CD4-positive, alpha-beta T cell (primary cell): ENCODE data around the gene HMCN1. TPM values are rescaled to one million over a fixed set of nuclear protein-coding genes. Genes with fewer than 3 reads are reported as not detected.

Experiments used
- ATAC-seq: fragments of 200-7000 bp; cut with Tn5 transposase; one replicate; pipeline ENCODE4 v1.10.0; 2022; ENCODE audit warnings: mild to moderate bottlenecking; ENCODE audit not compliant: poor library complexity
- CTCF ChIA-PET: fragments of 350-600 bp; sonication (Branson Sonifier 250); formaldehyde crosslinking; loops from one replicate; lab custom pipeline; 2021; ENCODE audit warnings: antibody characterized with exemption, inconsistent platforms; lab: Charles Lee
- POLR2A ChIA-PET: fragments of 350-600 bp; sonication (Branson Sonifier 250); formaldehyde crosslinking; loops from one replicate; lab custom pipeline; 2021; ENCODE audit warnings: antibody characterized with exemption, inconsistent platforms; lab: Charles Lee
- DNase-seq, 14 experiments: peaks; one replicate each; pipeline ENCODE4 v3.0.0-alpha.2; 2013 to 2020; ENCODE audit warnings: mixed read lengths in 2 of 14
- H3K27ac ChIP-seq, 2 donors: one replicate each; pipeline versions ENCODE4 v1.5.1 to v1.7.0; 2013; ENCODE audit warnings: low read length in 2 of 2, low read depth in 1 of 2, mild to moderate bottlenecking in 1 of 2
- H3K27me3 ChIP-seq, 2 experiments: 1 replicate in 1 of 2; 2 replicates in 1 of 2; pipeline versions ENCODE4 v1.6.1 to v1.7.0; 2013; ENCODE audit warnings: low read length in 2 of 2, control low read depth in 1 of 2, mild to moderate bottlenecking in 1 of 2, moderate library complexity in 1 of 2; ENCODE audit not compliant: insufficient read depth in 2 of 2, control insufficient read depth in 1 of 2
- H3K36me3 ChIP-seq: one replicate; pipeline ENCODE4 v1.6.1; 2013; ENCODE audit warnings: low read length, control low read depth; ENCODE audit not compliant: insufficient read depth
- H3K4me1 ChIP-seq: one replicate; pipeline ENCODE4 v1.6.1; 2013; ENCODE audit warnings: low read length, control low read depth; ENCODE audit not compliant: insufficient read depth
- H3K4me3 ChIP-seq: one replicate; pipeline ENCODE4 v1.5.1; 2013; ENCODE audit warnings: mild to moderate bottlenecking, low read length, moderate library complexity
- H3K9me3 ChIP-seq, 2 experiments: 1 replicate in 1 of 2; 2 replicates in 1 of 2; pipeline versions ENCODE4 v1.6.1 to v1.7.0; 2013; ENCODE audit warnings: low read length in 2 of 2, mild to moderate bottlenecking in 2 of 2, control low read depth in 1 of 2, moderate library complexity in 1 of 2; ENCODE audit not compliant: control insufficient read depth in 1 of 2, insufficient read depth in 1 of 2
- H3K27ac Mint-ChIP-seq: one replicate; pipeline ENCODE4 v1.8.0; 2020; ENCODE audit warnings: mixed read lengths
- H3K27me3 Mint-ChIP-seq: one replicate; pipeline ENCODE4 v1.8.0; 2021; ENCODE audit warnings: mixed read lengths
- H3K36me3 Mint-ChIP-seq: one replicate; pipeline ENCODE4 v1.8.0; 2021; ENCODE audit warnings: low read depth, mixed read lengths
- H3K4me1 Mint-ChIP-seq: one replicate; pipeline ENCODE4 v1.8.0; 2021; ENCODE audit warnings: low read depth, mixed read lengths
- H3K4me3 Mint-ChIP-seq: one replicate; pipeline ENCODE4 v1.8.0; 2020; ENCODE audit warnings: mild to moderate bottlenecking, mixed read lengths
- H3K9me3 Mint-ChIP-seq: one replicate; pipeline ENCODE4 v1.8.0; 2020; ENCODE audit warnings: mixed read lengths
- intact Hi-C, 2 experiments: fragments of 100-400 bp; cut with DNase I in 1 of 2; cut with micrococcal nuclease in 1 of 2; formaldehyde crosslinking; loops; one replicate each; pipeline versions ENCODE4 v1.15.1 to v1.9.0; 2023 to 2025; cut with DNase I, micrococcal nuclease
- total RNA-seq, 174 experiments: library from RNA in 2 of 174; stranded (reverse) in 2 of 174; gene quantifications; one replicate each; pipeline ENCODE4 v1.2.3 and lab custom pipeline; 2021 to 2026
- TF ChIP-seq, protein P1 (sequence below): fragments of 200-600 bp; IDR thresholded peaks from one replicate; pipeline ENCODE4 v1.8.0; 2022; ENCODE audit warnings: antibody characterized with exemption, mild to moderate bottlenecking

Gene HMCN1
- total RNA-seq, 2 experiments from 2014 or later, result 0.14 TPM

DNA sequence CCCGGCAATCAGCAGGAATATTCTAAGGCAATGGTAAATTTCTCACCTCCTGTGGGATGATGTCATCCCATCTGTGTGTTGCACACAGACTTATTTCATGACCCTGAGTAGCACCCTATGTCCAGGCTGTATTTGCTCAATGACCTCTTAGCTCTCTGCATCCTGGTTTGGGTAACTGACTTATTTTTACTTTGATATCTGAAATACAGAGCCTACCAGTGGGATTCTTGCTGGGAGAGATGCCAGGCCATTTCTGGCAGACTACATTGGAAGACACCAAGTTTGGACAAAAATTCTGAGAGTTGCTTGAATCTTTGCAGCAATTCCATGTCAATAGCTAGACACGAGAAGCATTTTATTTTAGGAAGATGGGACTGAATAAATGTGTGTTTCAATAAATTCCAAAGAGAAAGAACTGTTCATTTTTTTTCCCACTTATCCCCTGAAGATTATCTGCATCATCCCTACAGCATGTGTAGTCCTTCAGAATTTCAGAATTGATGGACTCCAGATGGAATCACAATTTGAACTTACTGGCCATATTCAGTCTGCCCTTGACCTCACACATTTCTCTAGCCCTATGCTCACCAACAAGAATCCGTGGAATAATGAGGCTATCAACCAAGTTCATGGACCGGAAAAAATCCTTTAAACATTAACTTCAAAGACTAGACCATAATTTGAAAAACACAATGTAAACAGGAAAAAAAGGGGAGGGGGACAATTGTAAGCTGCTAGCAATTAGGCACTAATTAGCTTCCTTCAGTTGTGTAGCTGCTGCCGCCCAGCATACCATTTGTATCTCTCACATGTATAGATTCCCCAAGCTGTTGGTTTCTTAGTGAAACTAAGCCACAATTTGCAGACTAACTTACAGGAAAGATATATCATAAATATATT lies 226.5 kb downstream of the HMCN1 start:
- intact Hi-C loops, result no loop called here
- no peak overlapping the region for H3K27ac ChIP-seq
- ChIA-PET CTCF (no interaction called here), POLR2A (no interaction called here)
- Mint-ChIP-seq H3K4me3 (no peak overlapping the region), H3K27ac (no peak overlapping the region), H3K36me3 (no peaks in the 10 kb centered on the region), H3K27me3 (peaks cover 19% of the 10 kb centered on the region), H3K4me1 (no peaks in the 10 kb centered on the region), H3K9me3 (no peaks in the 10 kb centered on the region)
- H3K27me3 ChIP-seq, result no peaks in the 10 kb centered on the region
- no peaks in the 10 kb centered on the region for H3K9me3 ChIP-seq
- no peak for DNase-seq
- no peak for ATAC-seq
- H3K4me1 ChIP-seq, result no peaks in the 10 kb centered on the region
- H3K36me3 ChIP-seq, result no peaks in the 10 kb centered on the region
- H3K4me3 ChIP-seq, result no peak overlapping the region
- TF ChIP-seq, protein P1, sequence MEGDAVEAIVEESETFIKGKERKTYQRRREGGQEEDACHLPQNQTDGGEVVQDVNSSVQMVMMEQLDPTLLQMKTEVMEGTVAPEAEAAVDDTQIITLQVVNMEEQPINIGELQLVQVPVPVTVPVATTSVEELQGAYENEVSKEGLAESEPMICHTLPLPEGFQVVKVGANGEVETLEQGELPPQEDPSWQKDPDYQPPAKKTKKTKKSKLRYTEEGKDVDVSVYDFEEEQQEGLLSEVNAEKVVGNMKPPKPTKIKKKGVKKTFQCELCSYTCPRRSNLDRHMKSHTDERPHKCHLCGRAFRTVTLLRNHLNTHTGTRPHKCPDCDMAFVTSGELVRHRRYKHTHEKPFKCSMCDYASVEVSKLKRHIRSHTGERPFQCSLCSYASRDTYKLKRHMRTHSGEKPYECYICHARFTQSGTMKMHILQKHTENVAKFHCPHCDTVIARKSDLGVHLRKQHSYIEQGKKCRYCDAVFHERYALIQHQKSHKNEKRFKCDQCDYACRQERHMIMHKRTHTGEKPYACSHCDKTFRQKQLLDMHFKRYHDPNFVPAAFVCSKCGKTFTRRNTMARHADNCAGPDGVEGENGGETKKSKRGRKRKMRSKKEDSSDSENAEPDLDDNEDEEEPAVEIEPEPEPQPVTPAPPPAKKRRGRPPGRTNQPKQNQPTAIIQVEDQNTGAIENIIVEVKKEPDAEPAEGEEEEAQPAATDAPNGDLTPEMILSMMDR, result no peak

DNA sequence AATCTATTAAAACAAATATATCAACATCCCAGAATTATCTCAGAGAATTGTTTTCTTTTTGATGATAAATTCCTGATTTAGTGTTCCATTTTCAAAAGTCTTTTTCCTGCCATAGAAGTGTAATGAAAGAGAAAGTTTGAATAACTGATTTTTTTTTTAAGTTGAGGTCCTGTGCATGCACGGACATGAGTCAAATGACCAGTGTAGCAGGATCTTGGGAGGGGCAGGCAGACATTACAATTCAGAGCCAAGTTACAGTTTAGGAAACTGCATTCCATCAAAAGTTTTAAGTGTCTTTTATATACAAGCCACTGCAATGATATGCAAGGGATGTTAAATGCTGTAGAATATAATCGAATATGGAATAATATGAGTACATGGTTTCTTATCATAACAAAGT lies 227.5 kb downstream of the HMCN1 start:
- Mint-ChIP-seq H3K4me1 (no peaks in the 10 kb centered on the region), H3K9me3 (no peaks in the 10 kb centered on the region), H3K36me3 (no peaks in the 10 kb centered on the region), H3K27ac (no peak overlapping the region), H3K4me3 (no peak overlapping the region), H3K27me3 (peaks cover 19% of the 10 kb centered on the region)
- H3K27ac ChIP-seq, result no peak overlapping the region
- intact Hi-C loops, result no loop called here
- no peak overlapping the region for H3K4me3 ChIP-seq
- no peaks in the 10 kb centered on the region for H3K36me3 ChIP-seq
- no peaks in the 10 kb centered on the region for H3K4me1 ChIP-seq
- DNase-seq (no peak), ATAC-seq (no peak)
- no peaks in the 10 kb centered on the region for H3K9me3 ChIP-seq
- CTCF ChIA-PET, result no interaction called here
- H3K27me3 ChIP-seq, result no peaks in the 10 kb centered on the region
- TF ChIP-seq, protein P1, result no peak
- POLR2A ChIA-PET, result no interaction called here

DNA sequence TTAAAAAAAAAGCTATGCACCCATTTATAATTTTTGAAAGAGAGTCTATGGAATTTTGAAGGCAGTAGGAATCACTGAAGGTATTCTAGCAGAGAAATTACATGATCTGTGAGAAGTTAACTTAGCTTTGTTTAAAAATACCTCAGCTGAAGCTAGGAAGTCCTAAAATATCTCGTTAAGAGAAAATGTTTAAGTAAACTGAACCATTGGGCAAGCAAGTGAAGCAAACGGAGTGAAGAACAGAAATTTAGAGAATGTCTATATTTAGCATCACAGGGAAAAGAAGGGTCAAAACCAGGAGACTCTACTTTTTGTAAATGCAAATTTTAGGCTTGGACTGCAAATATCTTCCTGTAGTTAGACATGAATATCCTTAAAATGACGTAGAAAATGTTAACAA lies 230.8 kb downstream of the HMCN1 start:
- Histone ChIP-seq H3K9me3 (no peaks in the 10 kb centered on the region), H3K27me3 (no peaks in the 10 kb centered on the region), H3K27ac (no peak overlapping the region), H3K36me3 (no peaks in the 10 kb centered on the region), H3K4me1 (no peaks in the 10 kb centered on the region), H3K4me3 (no peak overlapping the region)
- TF ChIP-seq, protein P1, result no peak
- H3K4me1 Mint-ChIP-seq, result no peaks in the 10 kb centered on the region
- CTCF ChIA-PET, result no interaction called here
- H3K4me3 Mint-ChIP-seq, result no peak overlapping the region
- DNase-seq, result no peak
- intact Hi-C loops, result no loop called here
- ATAC-seq, result no peak
- H3K9me3 Mint-ChIP-seq, result no peaks in the 10 kb centered on the region
- POLR2A ChIA-PET, result no interaction called here
- peaks cover 19% of the 10 kb centered on the region for H3K27me3 Mint-ChIP-seq
- no peak overlapping the region for H3K27ac Mint-ChIP-seq
- no peaks in the 10 kb centered on the region for H3K36me3 Mint-ChIP-seq
